Measurements from ENCODE around the gene SULT1A3.

GRCh38 chr16:30173054-30173453 is 26.0 kb upstream of the SULT1A3 start:
- TF ChIP-seq CTCF (IDR thresholded peaks at IDR 0.05) = no peak
- TF ChIP-seq POLR2A (IDR thresholded peaks at IDR 0.05) = no peak

All from right lobe of liver (tissue), 4 donors.